ENCODE measurements around the gene PSEN1.

PSEN1 gene

DNA sequence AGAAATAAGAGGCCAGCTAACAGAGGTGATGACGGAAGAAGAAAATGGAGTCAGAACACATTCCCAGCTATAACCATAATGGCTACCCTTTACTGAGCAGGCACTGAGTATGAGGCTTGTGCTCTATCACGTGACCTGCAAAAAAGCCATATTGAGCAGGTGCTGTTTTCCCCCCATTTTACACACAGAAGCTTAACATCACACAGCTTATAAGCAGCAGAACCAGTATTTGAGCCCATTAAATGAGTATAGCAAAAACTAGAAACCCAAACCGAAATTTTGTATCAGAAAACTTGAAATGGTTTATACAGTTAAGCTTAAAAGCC is 129.4 kb downstream of the PSEN1 start:
- no peak for ATAC-seq (replicated peaks; ENCODE audit: extremely low read depth, poor library complexity, severe bottlenecking)
- Mint-ChIP-seq H3K27me3 (peaks cover 21% of the 10 kb centered on the region), H3K4me1 (peaks cover 14% of the 10 kb centered on the region), H3K27ac (ENCODE audit: low read depth) (no peak overlapping the region), H3K36me3 (ENCODE audit: insufficient read depth) (peaks cover 2% of the 10 kb centered on the region), H3K9me3 (no peaks in the 10 kb centered on the region), H3K4me3 (no peak overlapping the region)
- no peak for DNase-seq (ENCODE audit: low spot score in 2 of 2)

- no peaks in the 10 kb centered on the region for H3K9me3 Mint-ChIP-seq
Measured at GRCh38 chr14:73266317-73266716, 130.0 kb downstream of the PSEN1 start.

GRCh38 chr14:73267474-73267873 is 131.2 kb downstream of the PSEN1 start:
- Mint-ChIP-seq H3K27me3 (peaks cover 21% of the 10 kb centered on the region), H3K4me3 (no peak overlapping the region), H3K36me3 (ENCODE audit: insufficient read depth) (peaks cover 5% of the 10 kb centered on the region), H3K27ac (ENCODE audit: low read depth) (no peak overlapping the region), H3K9me3 (no peaks in the 10 kb centered on the region), H3K4me1 (peaks cover 19% of the 10 kb centered on the region)
- DNase-seq (ENCODE audit: low spot score in 2 of 2) (no peak), ATAC-seq (replicated peaks; ENCODE audit: extremely low read depth, poor library complexity, severe bottlenecking) (no peak)

More at GRCh38 chr14:73266317-73266716, 130.0 kb downstream of the PSEN1 start:
- ATAC-seq (replicated peaks; ENCODE audit: extremely low read depth, poor library complexity, severe bottlenecking) = no peak
- Mint-ChIP-seq H3K27ac (ENCODE audit: low read depth) (no peak overlapping the region), H3K4me3 (no peak overlapping the region), H3K27me3 (peaks cover 21% of the 10 kb centered on the region), H3K4me1 (peaks cover 19% of the 10 kb centered on the region), H3K36me3 (ENCODE audit: insufficient read depth) (peaks cover 2% of the 10 kb centered on the region)
- no peak for DNase-seq (ENCODE audit: low spot score in 2 of 2)

DNA sequence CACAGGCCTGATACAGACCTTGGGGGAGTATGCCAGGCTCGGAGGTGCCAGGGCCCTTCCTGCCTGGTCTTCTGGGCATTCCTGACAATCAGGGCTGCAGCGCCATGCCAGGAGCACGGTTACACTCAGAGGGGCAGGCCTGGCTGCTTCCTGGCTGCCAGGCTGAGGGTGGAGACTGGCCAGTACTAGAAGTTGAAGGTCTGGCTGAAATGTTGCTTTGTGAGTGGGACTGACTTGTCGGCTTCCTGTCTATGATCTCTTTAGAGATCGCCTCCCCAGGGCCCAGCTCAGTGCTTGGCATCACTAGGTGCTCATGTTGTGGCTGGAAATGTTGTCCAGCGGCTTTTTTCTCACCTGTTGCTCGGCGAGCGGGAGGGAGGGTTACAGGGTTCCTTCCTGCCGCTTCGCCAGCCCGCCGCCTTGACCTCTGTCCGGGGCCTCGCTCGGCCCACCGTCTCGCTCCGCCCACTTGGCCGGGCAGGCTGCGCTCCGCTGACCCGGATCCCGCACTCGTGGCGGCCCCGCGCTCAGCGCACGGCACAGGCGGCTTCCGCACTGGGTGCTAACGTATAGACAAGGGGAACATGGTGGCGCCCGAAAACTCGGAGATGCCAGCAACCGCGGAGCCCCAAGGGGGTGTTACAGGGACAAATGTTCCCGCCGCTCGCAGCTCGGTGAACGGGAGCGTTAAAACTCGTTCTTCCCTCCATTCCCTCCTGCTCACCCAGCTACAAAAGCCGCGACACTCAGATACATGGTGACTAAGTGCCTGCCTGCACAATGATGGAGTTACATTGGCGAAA is 133.6 kb downstream of the PSEN1 start:
- Mint-ChIP-seq H3K9me3 (no peaks in the 10 kb centered on the region), H3K4me3 (peak overlapping the region; percentile 36), H3K27ac (ENCODE audit: low read depth) (no peak overlapping the region), H3K4me1 (peaks cover 19% of the 10 kb centered on the region), H3K36me3 (ENCODE audit: insufficient read depth) (peaks cover 10% of the 10 kb centered on the region), H3K27me3 (peaks cover 6% of the 10 kb centered on the region)
- DNase-seq (ENCODE audit: low spot score in 2 of 2) (no peak), ATAC-seq (replicated peaks; ENCODE audit: extremely low read depth, poor library complexity, severe bottlenecking) (peak; percentile 14)

- H3K4me3 Mint-ChIP-seq = no peak overlapping the region
- no peaks in the 10 kb centered on the region for H3K9me3 Mint-ChIP-seq
- H3K4me1 Mint-ChIP-seq = peaks cover 19% of the 10 kb centered on the region
- peaks cover 18% of the 10 kb centered on the region for H3K36me3 Mint-ChIP-seq (ENCODE audit: insufficient read depth)
- DNase-seq (ENCODE audit: low spot score in 2 of 2) (no peak), ATAC-seq (replicated peaks; ENCODE audit: extremely low read depth, poor library complexity, severe bottlenecking) (no peak)
- no peaks in the 10 kb centered on the region for H3K27me3 Mint-ChIP-seq
- no peak overlapping the region for H3K27ac Mint-ChIP-seq (ENCODE audit: low read depth)
Measured at GRCh38 chr14:73272393-73272792, 136.1 kb downstream of the PSEN1 start.
